GM13977 (cell line): ENCODE results near the gene RNF144B.

Experiments used
- DNase-seq: peaks from one replicate; pipeline ENCODE4 v3.0.0; 2012; ENCODE audit warnings: low spot score
- CTCF ChIP-seq: IDR thresholded peaks from 2 replicates; pipeline ENCODE4 v1.5.1; 2012; ENCODE audit warnings: mild to moderate bottlenecking, control low read depth; ENCODE audit not compliant: insufficient read depth; ENCODE audit errors: extremely low read depth, missing control alignments
- in situ Hi-C: fragments of 300-500 bp; cut with MboI; formaldehyde crosslinking; loops from one replicate; pipeline ENCODE4 v1.12.0; 2022; ENCODE audit warnings: low sequenced_read_pairs, low pct_unique_long_range_greater_than_20kb, mixed read lengths, inconsistent platforms; ENCODE audit not compliant: unreplicated experiment

The RNF144B gene

DNA sequence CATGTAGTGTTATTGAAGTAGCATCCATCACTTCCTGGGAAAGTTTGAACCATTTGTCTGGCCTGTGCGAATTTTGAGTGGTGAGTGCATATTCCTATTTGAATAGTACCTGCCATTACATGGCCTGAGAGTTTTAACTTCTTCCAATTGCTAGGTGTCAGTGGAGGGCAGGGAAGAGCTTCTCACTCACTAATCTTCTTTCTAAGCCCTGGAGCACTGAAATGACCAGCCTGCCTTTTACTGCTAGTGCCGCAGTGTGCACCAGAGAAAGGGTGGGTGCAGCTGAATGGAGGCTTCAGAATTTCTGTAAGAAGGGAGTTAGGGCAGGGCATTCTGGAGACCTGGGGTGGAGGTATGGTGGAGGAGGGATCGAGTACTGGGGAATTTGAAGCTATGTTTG lies 45.5 kb downstream of the RNF144B start:
- no peak for TF ChIP-seq CTCF
- in situ Hi-C loops = no loop called here
- no peak for DNase-seq

DNA sequence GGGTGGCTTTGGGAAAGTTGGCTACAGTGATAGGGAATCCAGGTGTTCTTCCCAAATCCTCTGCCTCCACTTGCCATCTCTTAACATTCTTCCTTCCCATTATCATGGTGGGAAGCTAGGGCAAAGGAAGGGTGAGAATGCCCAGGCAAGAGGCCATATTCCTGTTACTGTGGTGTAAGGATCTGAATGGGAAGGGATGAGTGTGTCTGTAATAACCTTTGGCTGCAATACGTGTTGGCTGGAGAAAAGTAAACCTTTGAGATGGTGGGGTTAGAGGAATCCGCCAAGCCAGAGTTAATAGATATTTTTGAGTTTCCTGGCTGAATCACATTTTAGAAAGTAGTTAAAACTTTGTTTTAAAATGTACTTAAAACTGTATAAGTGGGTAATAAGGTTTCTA lies 45.9 kb downstream of the RNF144B start:
- in situ Hi-C loops = no loop called here
- TF ChIP-seq CTCF = no peak
- DNase-seq = no peak

GRCh38 chr6:18436341-18436740 lies 49.2 kb downstream of the RNF144B start:
- in situ Hi-C loops = no loop called here
- no peak for DNase-seq
- no peak for TF ChIP-seq CTCF

GRCh38 chr6:18439581-18439980 lies 52.4 kb downstream of the RNF144B start:
- no peak for DNase-seq
- in situ Hi-C loops = no loop called here

GRCh38 chr6:18441251-18441979 lies 54.3 kb downstream of the RNF144B start:
- no peak for DNase-seq
- no peak for TF ChIP-seq CTCF
- in situ Hi-C loops = no loop called here

More at GRCh38 chr6:18439581-18439980, 52.4 kb downstream of the RNF144B start:
- no peak for TF ChIP-seq CTCF

DNA sequence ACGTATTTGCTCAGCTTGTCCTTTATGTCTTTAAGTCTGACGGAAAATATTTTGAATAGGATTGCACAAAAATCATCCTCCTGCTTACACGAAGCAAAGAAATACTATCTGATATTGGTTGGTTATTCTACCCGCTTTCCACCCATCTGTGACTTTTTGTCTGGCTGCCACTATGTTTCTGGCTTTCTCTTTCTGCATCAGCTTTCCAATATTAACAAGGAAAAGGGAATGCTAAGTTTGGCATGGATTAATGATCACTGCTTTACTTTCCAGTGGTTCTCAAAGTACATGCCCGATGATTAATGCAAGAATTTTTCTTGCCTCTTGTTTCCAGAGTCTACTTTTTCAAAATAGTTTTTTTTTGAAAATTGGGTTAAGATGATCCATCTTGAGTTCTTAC lies 57.0 kb downstream of the RNF144B start:
- no peak for TF ChIP-seq CTCF
- DNase-seq = no peak
- in situ Hi-C loops = no loop called here

GRCh38 chr6:18445228-18445627 lies 58.1 kb downstream of the RNF144B start:
- DNase-seq = no peak
- in situ Hi-C loops = no loop called here
- TF ChIP-seq CTCF = no peak
